ENCODE results near the gene EFCAB13. TPM values are rescaled to one million over a fixed set of nuclear protein-coding genes. Genes with fewer than 3 reads are reported as not detected.

EFCAB13 gene
- total and polyA plus RNA-seq, 2 of the 4 experiments (the other 2 are of a cell fraction) = 0.77 to 1.4 TPM

DNA sequence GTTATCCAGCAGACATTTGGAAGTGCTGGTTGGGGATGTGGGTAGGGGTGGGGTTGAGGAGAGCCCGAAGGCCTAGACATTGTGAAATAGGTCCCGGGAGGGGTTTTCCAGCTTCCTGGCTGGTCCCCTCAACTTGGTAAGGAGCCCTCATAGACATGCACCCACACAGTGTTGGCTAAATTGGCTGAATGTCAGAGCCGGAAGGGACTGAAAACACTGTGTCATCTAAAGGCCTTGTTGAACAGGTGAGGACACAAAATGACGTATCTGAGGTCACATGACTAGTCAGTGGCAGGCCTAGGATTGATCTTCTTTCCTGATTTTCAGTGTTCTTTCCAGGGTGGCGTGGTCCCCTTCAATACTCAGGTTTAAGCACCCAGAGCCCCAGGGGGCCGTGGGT lies 42.5 kb upstream of the EFCAB13 start:
- Histone ChIP-seq H4K91ac (ENCODE audit: insufficient read depth, low read depth, low read length) (peak overlapping the region; percentile 48), H3K36me3 (ENCODE audit: control insufficient read depth, insufficient read depth, low read length) (peaks cover 10% of the 10 kb centered on the region), H2BK5ac (ENCODE audit: low read depth, low read length, poor library complexity, severe bottlenecking) (peak overlapping the region; percentile 93), H2BK15ac (ENCODE audit: low read depth, low read length) (peak overlapping the region; percentile 89; the same call in 1 of the 3 replicates), H3K4me2 (ENCODE audit: low read depth, low read length) (no peak overlapping the region), H3K14ac (replicated peaks; ENCODE audit: low read depth, low read length) (peak overlapping the region; percentile 79), H3K4me3 (ENCODE audit: insufficient read depth, low read depth, low read length) (no peak overlapping the region), H3K9me3 (ENCODE audit: control insufficient read depth, insufficient read depth, low read length) (no peaks in the 10 kb centered on the region), H2BK120ac (ENCODE audit: low read depth, low read length) (peak overlapping the region; percentile 98), H3K18ac (ENCODE audit: low read depth, low read length) (peak overlapping the region; percentile 34), H3K27ac (ENCODE audit: insufficient read depth, low read length) (no peak overlapping the region), H3K23ac (ENCODE audit: low read depth, low read length) (peak overlapping the region; percentile 74; the same call in 1 of the 2 replicates), H3K9ac (ENCODE audit: low read depth, low read length) (no peak overlapping the region), H2AK5ac (ENCODE audit: low read depth, low read length) (peak overlapping the region; percentile 84), H3K56ac (ENCODE audit: extremely low read depth, insufficient read depth, low read length) (no peak overlapping the region), H3K4me1 (ENCODE audit: control insufficient read depth, insufficient read depth, low read length) (peaks cover 36% of the 10 kb centered on the region), H4K8ac (ENCODE audit: low read depth in 2 of 2, low read length in 2 of 2) (peak overlapping the region; percentile 86 to 90; a peak in 3 of 4 replicates), H3K79me1 (ENCODE audit: low read depth in 1 of 2, low read length in 2 of 2) (peaks cover 4 to 37% of the 10 kb centered on the region in 2 experiments; a peak in 3 of 4 replicates), H4K5ac (ENCODE audit: low read depth, low read length) (peak overlapping the region; percentile 19), H3K9me1 (ENCODE audit: insufficient read depth, low read length) (peaks cover 34% of the 10 kb centered on the region), H4K20me1 (ENCODE audit: insufficient read depth, low read length) (peaks cover 6% of the 10 kb centered on the region; the same call in 1 of the 2 replicates), H3K27me3 (ENCODE audit: control insufficient read depth, insufficient read depth, low read length) (no peaks in the 10 kb centered on the region), H2BK20ac (ENCODE audit: low read depth, low read length) (peak overlapping the region; percentile 85), H3K4ac (ENCODE audit: low read depth, low read length) (peak overlapping the region; percentile 90), H2AFZ (replicated peaks; ENCODE audit: low read length, poor library complexity) (no peak overlapping the region), H2AK9ac (replicated peaks; ENCODE audit: low read depth, low read length, poor library complexity) (peak overlapping the region; percentile 37)
- in situ Hi-C loops (cut with MboI; ENCODE audit: low sequenced_read_pairs) = no loop called here
- BruUV-seq (replicated peaks) = no TSS peak
- dilution Hi-C loops (cut with HindIII; ENCODE audit: low sequenced_read_pairs, unreplicated experiment) = no loop called here
- WGBS, 2 experiments (ENCODE audit: extremely low coverage in 2 of 2, insufficient read length in 1 of 2) = 67% methylated on average over 2 of the region's 6 CpGs; no CpG with 5 or more reads in 1 of the 2 experiments
- ATAC-seq (ENCODE audit: low read depth) (no peak), DNase-seq (no peak)
- ChIA-PET POLR2A (ENCODE audit: unreplicated experiment) (no interaction called here), CTCF (interaction anchor here (0.5 kb wide), 1 partner anchor 80 kb away, joined by 5 read pairs; no protein-coding TSS in a partner anchor)
- intact Hi-C loops (cut with micrococcal nuclease) = no loop called here
- no peak for TF ChIP-seq NFE2L2 (IDR thresholded peaks at IDR 0.05; ENCODE audit: low read depth, low read length)
- no peak for TF ChIP-seq FOS (IDR thresholded peaks at IDR 0.05; ENCODE audit: low read depth, low read length)
- no peak for TF ChIP-seq RCOR1 (IDR thresholded peaks at IDR 0.05; ENCODE audit: insufficient replicate concordance, low read length)
- no peak for TF ChIP-seq CEBPB (IDR thresholded peaks at IDR 0.05; ENCODE audit: low read depth, low read length)
- no peak for TF ChIP-seq RFX5 (IDR thresholded peaks at IDR 0.05; ENCODE audit: low read depth, low read length)

Measured in IMR-90 (cell line).